ENCODE data around the gene WBP2. TPM values are rescaled to one million over a fixed set of nuclear protein-coding genes. Genes with fewer than 3 reads are reported as not detected.

The WBP2 gene
- total RNA-seq, 1 experiment from 2014 or later: 51.8 TPM

DNA sequence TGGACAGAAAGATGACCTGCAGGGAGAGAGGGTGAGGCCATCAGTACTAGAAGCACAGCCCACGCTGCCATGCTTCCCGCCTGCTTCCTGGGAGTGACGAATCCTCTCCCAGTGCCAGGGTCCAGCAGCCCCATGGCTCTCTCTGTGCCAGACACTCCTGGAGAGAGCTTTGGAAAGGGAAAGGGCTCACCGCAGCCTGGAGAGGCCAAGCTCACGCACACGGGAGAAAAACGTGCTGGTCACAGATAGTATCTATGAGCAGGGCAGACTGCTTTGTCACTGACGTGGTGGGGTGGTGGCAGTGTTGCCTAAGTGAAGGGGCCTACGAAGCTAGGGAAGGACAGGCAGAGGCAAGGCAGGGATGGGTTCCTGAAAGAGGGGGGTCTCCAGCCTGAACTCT, 5.4 kb downstream of the WBP2 start:
- Histone ChIP-seq H3K27me3 (ENCODE audit: low read length) (no peaks in the 10 kb centered on the region), H3K4me1 (ENCODE audit: insufficient read depth, low read length) (peaks cover 45% of the 10 kb centered on the region), H3K4me3 (ENCODE audit: low read length) (no peak overlapping the region), H2AFZ (ENCODE audit: low read length) (no peak overlapping the region), H3K27ac (ENCODE audit: low read length) (no peak overlapping the region), H3K9ac (ENCODE audit: low read length) (no peak overlapping the region), H3K9me2 (replicated peaks; ENCODE audit: low read length) (no peaks in the 10 kb centered on the region), H3K4me2 (ENCODE audit: low read length) (no peak overlapping the region), H3K9me3 (ENCODE audit: low read length) (no peaks in the 10 kb centered on the region), H3K36me3 (ENCODE audit: low read depth, low read length) (peaks cover 31% of the 10 kb centered on the region; the same call in 1 of the 2 replicates), H3F3A (ENCODE audit: low read length, unreplicated experiment) (peaks cover 5% of the 10 kb centered on the region), H3K79me2 (ENCODE audit: low read length) (peaks cover 22% of the 10 kb centered on the region), H4K20me1 (ENCODE audit: low read length) (no peaks in the 10 kb centered on the region)
- CTCF ChIA-PET: interaction anchor here (1.0 kb wide), 1 partner anchor 21 kb away, joined by 3 read pairs; no protein-coding TSS in a partner anchor
- no peak for TF ChIP-seq EZH2phosphoT487 (IDR thresholded peaks at IDR 0.05; ENCODE audit: borderline replicate concordance, low read length)
- TF ChIP-seq EZH2 (IDR thresholded peaks at IDR 0.05; ENCODE audit: low read length, unreplicated experiment): no peak
- TF ChIP-seq CTCF (conservative IDR thresholded peaks at IDR 0.05; ENCODE audit: low read depth, low read length): no peak
- BruUV-seq (replicated peaks): no TSS peak
- intact Hi-C loops (cut with micrococcal nuclease): loop anchor here (5.0 kb wide), 1 partner anchor 77 kb away; no protein-coding TSS in a partner anchor
- ATAC-seq (no peak), DNase-seq (no peak)
- POLR2A ChIA-PET (ENCODE audit: unreplicated experiment): no interaction called here

- TF ChIP-seq CTCF (conservative IDR thresholded peaks at IDR 0.05; ENCODE audit: low read depth, low read length) (no peak), EZH2phosphoT487 (IDR thresholded peaks at IDR 0.05; ENCODE audit: borderline replicate concordance, low read length) (no peak)
- no peak overlapping the region for H3K4me3 ChIP-seq (ENCODE audit: low read length)
- no TSS peak for BruUV-seq (replicated peaks)
- intact Hi-C loops (cut with micrococcal nuclease): loop anchor here (5.0 kb wide), 1 partner anchor 77 kb away; no protein-coding TSS in a partner anchor
- DNase-seq (no peak), ATAC-seq (no peak)
- no peak overlapping the region for H2AFZ ChIP-seq (ENCODE audit: low read length)
- H3F3A ChIP-seq (ENCODE audit: low read length, unreplicated experiment): peaks cover 5% of the 10 kb centered on the region
- no peaks in the 10 kb centered on the region for H3K9me3 ChIP-seq (ENCODE audit: low read length)
- no peaks in the 10 kb centered on the region for H3K9me2 ChIP-seq (replicated peaks; ENCODE audit: low read length)
- no peak overlapping the region for H3K4me2 ChIP-seq (ENCODE audit: low read length)
- no peaks in the 10 kb centered on the region for H4K20me1 ChIP-seq (ENCODE audit: low read length)
- POLR2A ChIA-PET (ENCODE audit: unreplicated experiment): no interaction called here
- CTCF ChIA-PET: interaction anchor here (1.0 kb wide), 1 partner anchor 21 kb away, joined by 3 read pairs; no protein-coding TSS in a partner anchor
- peaks cover 18% of the 10 kb centered on the region for H3K79me2 ChIP-seq (ENCODE audit: low read length)
- no peak overlapping the region for H3K9ac ChIP-seq (ENCODE audit: low read length)
- H3K36me3 ChIP-seq (ENCODE audit: low read depth, low read length): peaks cover 31% of the 10 kb centered on the region; the same call in 1 of the 2 replicates
- no peak overlapping the region for H3K27ac ChIP-seq (ENCODE audit: low read length)
- peaks cover 45% of the 10 kb centered on the region for H3K4me1 ChIP-seq (ENCODE audit: insufficient read depth, low read length)
- H3K27me3 ChIP-seq (ENCODE audit: low read length): no peaks in the 10 kb centered on the region
These were observed 5.9 kb downstream of the WBP2 start for GRCh38 chr17:75849279-75849646.

DNA sequence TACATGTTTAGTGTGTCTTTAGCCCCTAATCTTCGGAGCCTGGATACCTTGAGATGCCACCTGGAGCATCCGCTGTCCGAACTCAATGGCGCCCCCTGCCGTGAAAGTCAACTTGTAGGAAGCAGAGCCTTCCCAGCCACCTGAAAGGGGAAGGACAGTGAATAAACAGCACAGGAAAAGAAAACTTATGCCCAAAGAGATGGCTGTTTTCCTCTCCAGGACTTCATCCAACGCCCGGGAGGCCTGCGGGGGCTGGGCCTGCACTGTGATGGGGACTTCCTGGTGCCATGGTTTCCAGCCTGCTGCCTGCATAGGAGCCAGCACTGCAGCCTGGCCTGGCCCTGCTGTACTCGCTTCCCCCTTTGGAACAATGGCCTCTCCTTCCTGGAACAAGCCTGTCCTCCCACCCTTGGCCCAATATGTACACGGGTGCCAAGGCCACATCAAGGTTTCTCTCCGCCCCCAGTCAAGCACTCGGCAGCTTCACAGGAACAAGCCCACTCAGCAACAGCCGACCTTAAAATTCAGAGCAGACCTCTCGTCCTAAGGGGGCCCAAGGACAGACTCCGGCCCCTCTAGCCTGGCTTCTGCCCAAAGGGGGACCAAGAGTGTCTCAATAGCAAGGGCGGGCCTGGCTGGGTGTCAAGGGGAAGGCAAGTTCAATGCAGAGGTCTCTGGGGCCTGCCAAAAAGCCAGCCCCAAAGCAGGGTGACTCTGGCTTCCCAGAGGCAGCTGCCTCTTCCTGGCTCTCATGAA, 6.4 kb downstream of the WBP2 start:
- intact Hi-C loops (cut with micrococcal nuclease): loop anchor here (5.0 kb wide), 1 partner anchor 76 kb away; no protein-coding TSS in a partner anchor
- no TSS peak for BruUV-seq (replicated peaks)
- Histone ChIP-seq H4K20me1 (ENCODE audit: low read length) (no peaks in the 10 kb centered on the region), H3K79me2 (ENCODE audit: low read length) (peaks cover 18% of the 10 kb centered on the region), H3K27me3 (ENCODE audit: low read length) (no peaks in the 10 kb centered on the region), H3K9me3 (ENCODE audit: low read length) (no peaks in the 10 kb centered on the region), H3K4me2 (ENCODE audit: low read length) (no peak overlapping the region), H2AFZ (ENCODE audit: low read length) (no peak overlapping the region), H3K27ac (ENCODE audit: low read length) (no peak overlapping the region), H3K4me1 (ENCODE audit: insufficient read depth, low read length) (peaks cover 45% of the 10 kb centered on the region), H3F3A (ENCODE audit: low read length, unreplicated experiment) (peaks cover 5% of the 10 kb centered on the region), H3K9ac (ENCODE audit: low read length) (no peak overlapping the region), H3K4me3 (ENCODE audit: low read length) (no peak overlapping the region), H3K36me3 (ENCODE audit: low read depth, low read length) (peaks cover 31% of the 10 kb centered on the region; the same call in 1 of the 2 replicates), H3K9me2 (replicated peaks; ENCODE audit: low read length) (no peaks in the 10 kb centered on the region)
- POLR2A ChIA-PET (ENCODE audit: unreplicated experiment): interaction anchor here (0.6 kb wide), 1 partner anchor 69 kb away, joined by 5 read pairs; no protein-coding TSS in a partner anchor
- CTCF ChIA-PET: interaction anchor here (1.0 kb wide), 2 partner anchors 19 to 20 kb away, joined by 3 to 4 read pairs; no protein-coding TSS in a partner anchor
- no peak for ATAC-seq
- peak; percentile 96 for TF ChIP-seq CTCF (conservative IDR thresholded peaks at IDR 0.05; ENCODE audit: low read depth, low read length)
- TF ChIP-seq EZH2 (IDR thresholded peaks at IDR 0.05; ENCODE audit: low read length, unreplicated experiment): no peak
- no peak for TF ChIP-seq EZH2phosphoT487 (IDR thresholded peaks at IDR 0.05; ENCODE audit: borderline replicate concordance, low read length)
- DNase-seq: peak; percentile 85
